GM23338 (cell line): ENCODE data around the gene FYN. TPM values are rescaled to one million over a fixed set of nuclear protein-coding genes. Genes with fewer than 3 reads are reported as not detected.

ENCODE experiments used
- ATAC-seq: fragments of 200-7000 bp; cut with Tn5 transposase; 3 replicates; pipeline ENCODE4 v1.9.1; 2020
- DNase-seq: peaks from one replicate; pipeline ENCODE4 v3.0.0-alpha.2; 2015; ENCODE audit warnings: low spot score
- H2AFZ ChIP-seq: fragments of 200-600 bp; sonication (generic); 2 replicates; pipeline ENCODE4 v1.8.0; 2016; ENCODE audit warnings: antibody characterized with exemption, mild to moderate bottlenecking, moderate library complexity
- H3F3A ChIP-seq: fragments of 200-600 bp; sonication (generic); replicated peaks from 2 replicates; pipeline ENCODE4 v1.8.0; 2017; ENCODE audit warnings: antibody characterized with exemption, mixed run types, low read depth
- H3K27ac ChIP-seq: fragments of 200-600 bp; sonication (generic); 2 replicates; pipeline ENCODE4 v1.6.1; 2016; ENCODE audit warnings: low read depth
- H3K27me3 ChIP-seq: fragments of 200-600 bp; sonication (generic); 2 replicates; pipeline ENCODE4 v1.8.0; 2016; ENCODE audit warnings: mild to moderate bottlenecking, mixed run types, moderate library complexity; ENCODE audit not compliant: insufficient read depth
- H3K36me3 ChIP-seq: fragments of 200-600 bp; sonication (generic); 2 replicates; pipeline ENCODE4 v1.8.0; 2016; ENCODE audit warnings: mild to moderate bottlenecking; ENCODE audit not compliant: insufficient read depth
- H3K4me1 ChIP-seq: fragments of 200-600 bp; sonication (generic); 2 replicates; pipeline ENCODE4 v1.8.0; 2016; ENCODE audit warnings: mild to moderate bottlenecking, moderate library complexity; ENCODE audit not compliant: insufficient read depth
- H3K4me2 ChIP-seq: fragments of 200-600 bp; sonication (generic); 2 replicates; pipeline ENCODE4 v1.7.1; 2017; ENCODE audit warnings: mixed run types
- H3K4me3 ChIP-seq: fragments of 200-600 bp; sonication (generic); 2 replicates; pipeline ENCODE4 v1.6.1; 2016; ENCODE audit warnings: mixed run types
- H3K79me2 ChIP-seq: fragments of 200-600 bp; sonication (generic); replicated peaks from 2 replicates; pipeline ENCODE4 v1.8.0; 2017; ENCODE audit warnings: mild to moderate bottlenecking; ENCODE audit not compliant: insufficient read depth
- H3K9me2 ChIP-seq: fragments of 200-600 bp; sonication (generic); 2 replicates; pipeline ENCODE4 v1.8.0; 2017; ENCODE audit not compliant: insufficient read depth
- H4K20me1 ChIP-seq: fragments of 200-600 bp; sonication (generic); replicated peaks from 2 replicates; pipeline ENCODE4 v1.8.0; 2017; ENCODE audit warnings: mild to moderate bottlenecking; ENCODE audit not compliant: insufficient read depth
- H3K27ac Mint-ChIP-seq: 2 replicates; pipeline ENCODE4 v1.8.0; 2020; ENCODE audit warnings: inconsistent platforms, mild to moderate bottlenecking, moderate library complexity, mixed read lengths
- H3K27me3 Mint-ChIP-seq: 3 replicates; pipeline ENCODE4 v1.8.0; 2022; ENCODE audit warnings: low read depth, mild to moderate bottlenecking, moderate library complexity, mixed read lengths, inconsistent platforms; ENCODE audit not compliant: insufficient read depth, poor library complexity
- H3K36me3 Mint-ChIP-seq: 3 replicates; pipeline ENCODE4 v1.8.0; 2021; ENCODE audit warnings: low read depth, mild to moderate bottlenecking, inconsistent platforms, moderate library complexity, mixed read lengths
- H3K4me1 Mint-ChIP-seq: 3 replicates; pipeline ENCODE4 v1.8.0; 2020; ENCODE audit warnings: mild to moderate bottlenecking, inconsistent platforms, mixed read lengths
- H3K4me3 Mint-ChIP-seq: 3 replicates; pipeline ENCODE4 v1.8.0; 2021; ENCODE audit warnings: moderate library complexity, mild to moderate bottlenecking, inconsistent platforms, mixed read lengths
- H3K9me3 Mint-ChIP-seq: 3 replicates; pipeline ENCODE4 v1.8.0; 2020; ENCODE audit warnings: moderate library complexity, mild to moderate bottlenecking, inconsistent platforms, mixed read lengths
- CTCF ChIP-seq, 2 experiments: fragments of 200-600 bp in 1 of 2; sonication (generic) in 1 of 2; conservative IDR thresholded peaks; 2 replicates each; pipeline versions ENCODE4 v1.5.1 to v1.6.1; 2016 to 2017; ENCODE audit warnings: antibody characterized with exemption in 2 of 2, low read depth in 2 of 2, mild to moderate bottlenecking in 2 of 2, moderate library complexity in 1 of 2
- ETS1 ChIP-seq: IDR thresholded peaks from 2 replicates; pipeline ENCODE4 v1.6.1; 2016; ENCODE audit warnings: antibody characterized with exemption
- EZH2 ChIP-seq: fragments of 200-600 bp; sonication (generic); IDR thresholded peaks from one replicate; pipeline ENCODE4 v1.8.0; 2017; ENCODE audit warnings: antibody characterized with exemption, mild to moderate bottlenecking, low read depth; ENCODE audit not compliant: unreplicated experiment
- POLR2AphosphoS5 ChIP-seq: IDR thresholded peaks from 2 replicates; pipeline ENCODE4 v1.6.1; 2016; ENCODE audit warnings: antibody characterized with exemption, low read depth
- STAT1 ChIP-seq: IDR thresholded peaks from one replicate; pipeline ENCODE4 v1.6.1; 2016; ENCODE audit warnings: antibody characterized with exemption; ENCODE audit not compliant: unreplicated experiment
- ZNF462 ChIP-seq: fragments of 250-450 bp; sonication (Bioruptor Pico); IDR thresholded peaks from 2 replicates; pipeline ENCODE4 v1.5.0; 2020; ENCODE audit warnings: mild to moderate bottlenecking, moderate library complexity
- polyA plus RNA-seq: library from polyadenylated mRNA; unstranded; fragments of >200 nt; fragmentation: Nextera tagmentation; extraction: Ambion mirVana; gene quantifications from 2 replicates; pipeline ENCODE4 v1.2.1, GENCODE V29; 2016
- total RNA-seq: library from RNA; depleted of rRNA; stranded (reverse); fragments of >200 nt; shearing (Covaris generic); gene quantifications from 2 replicates; pipeline ENCODE4 v1.2.3, GENCODE V29; 2014
- TF ChIP-seq, protein P1 (sequence below): IDR thresholded peaks from one replicate; pipeline ENCODE4 v1.6.1; 2018; ENCODE audit warnings: antibody characterized with exemption; ENCODE audit not compliant: unreplicated experiment

Gene FYN
- total and polyA plus RNA-seq, 2 experiments from 2014 or later, result 46.8 to 143 TPM

DNA sequence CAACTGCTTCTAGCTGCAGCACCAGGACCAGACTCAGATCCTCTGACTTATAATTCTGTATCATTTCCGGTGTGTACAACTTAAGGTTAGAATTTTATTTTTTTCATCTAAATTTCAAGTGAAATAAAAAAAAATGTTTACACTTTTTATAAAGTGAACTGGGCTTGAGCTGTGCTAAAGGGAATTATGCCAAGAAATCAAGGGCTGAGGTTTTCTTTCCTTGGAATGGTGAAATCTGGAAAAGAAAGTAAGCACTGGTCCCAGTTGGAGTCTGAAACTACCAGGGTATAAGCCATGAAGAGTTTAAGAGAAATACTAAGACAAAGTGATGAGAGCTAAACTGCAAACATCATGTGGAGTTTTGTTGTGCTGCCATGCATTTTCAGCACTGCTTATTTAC is 21.7 kb upstream of the FYN start (continued):
- TF ChIP-seq CTCF (conservative IDR thresholded peaks at IDR 0.05; ENCODE audit: low read depth in 2 of 2), result no peak
- TF ChIP-seq, protein P1, sequence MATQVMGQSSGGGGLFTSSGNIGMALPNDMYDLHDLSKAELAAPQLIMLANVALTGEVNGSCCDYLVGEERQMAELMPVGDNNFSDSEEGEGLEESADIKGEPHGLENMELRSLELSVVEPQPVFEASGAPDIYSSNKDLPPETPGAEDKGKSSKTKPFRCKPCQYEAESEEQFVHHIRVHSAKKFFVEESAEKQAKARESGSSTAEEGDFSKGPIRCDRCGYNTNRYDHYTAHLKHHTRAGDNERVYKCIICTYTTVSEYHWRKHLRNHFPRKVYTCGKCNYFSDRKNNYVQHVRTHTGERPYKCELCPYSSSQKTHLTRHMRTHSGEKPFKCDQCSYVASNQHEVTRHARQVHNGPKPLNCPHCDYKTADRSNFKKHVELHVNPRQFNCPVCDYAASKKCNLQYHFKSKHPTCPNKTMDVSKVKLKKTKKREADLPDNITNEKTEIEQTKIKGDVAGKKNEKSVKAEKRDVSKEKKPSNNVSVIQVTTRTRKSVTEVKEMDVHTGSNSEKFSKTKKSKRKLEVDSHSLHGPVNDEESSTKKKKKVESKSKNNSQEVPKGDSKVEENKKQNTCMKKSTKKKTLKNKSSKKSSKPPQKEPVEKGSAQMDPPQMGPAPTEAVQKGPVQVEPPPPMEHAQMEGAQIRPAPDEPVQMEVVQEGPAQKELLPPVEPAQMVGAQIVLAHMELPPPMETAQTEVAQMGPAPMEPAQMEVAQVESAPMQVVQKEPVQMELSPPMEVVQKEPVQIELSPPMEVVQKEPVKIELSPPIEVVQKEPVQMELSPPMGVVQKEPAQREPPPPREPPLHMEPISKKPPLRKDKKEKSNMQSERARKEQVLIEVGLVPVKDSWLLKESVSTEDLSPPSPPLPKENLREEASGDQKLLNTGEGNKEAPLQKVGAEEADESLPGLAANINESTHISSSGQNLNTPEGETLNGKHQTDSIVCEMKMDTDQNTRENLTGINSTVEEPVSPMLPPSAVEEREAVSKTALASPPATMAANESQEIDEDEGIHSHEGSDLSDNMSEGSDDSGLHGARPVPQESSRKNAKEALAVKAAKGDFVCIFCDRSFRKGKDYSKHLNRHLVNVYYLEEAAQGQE, result no peak

GRCh38 chr6:111894272-111894671 is 21.0 kb upstream of the FYN start:
- no peaks in the 10 kb centered on the region for H3K9me3 Mint-ChIP-seq
- no peak overlapping the region for H3K27ac Mint-ChIP-seq
- ATAC-seq, result no peak
- TF ChIP-seq CTCF (conservative IDR thresholded peaks at IDR 0.05; ENCODE audit: low read depth in 2 of 2) (no peak), EZH2 (no peak), STAT1 (no peak), ZNF462 (CRISPR knock-in tag) (no peak), POLR2AphosphoS5 (no peak), ETS1 (no peak)

More at GRCh38 chr6:111894272-111894671, 21.0 kb upstream of the FYN start:
- H3K36me3 ChIP-seq, result no peaks in the 10 kb centered on the region
- no peaks in the 10 kb centered on the region for H4K20me1 ChIP-seq
- H3K27me3 ChIP-seq, result no peaks in the 10 kb centered on the region
- no peaks in the 10 kb centered on the region for H3F3A ChIP-seq
- Mint-ChIP-seq H3K27me3 (peaks cover 5% of the 10 kb centered on the region), H3K4me3 (no peak overlapping the region), H3K36me3 (no peaks in the 10 kb centered on the region), H3K4me1 (peaks cover 17% of the 10 kb centered on the region)
- H3K4me1 ChIP-seq, result peaks cover 19% of the 10 kb centered on the region
- H3K9me2 ChIP-seq, result no peaks in the 10 kb centered on the region
- no peak overlapping the region for H3K27ac ChIP-seq
- DNase-seq, result no peak
- H3K4me3 ChIP-seq, result no peak overlapping the region
- H3K4me2 ChIP-seq, result no peak overlapping the region
- no peak overlapping the region; the same call in 1 of the 2 replicates for H2AFZ ChIP-seq
- no peaks in the 10 kb centered on the region for H3K79me2 ChIP-seq
